MM.1S (cell line): ENCODE measurements around the gene SNX6.
"Not testable (repeated sequence)": the region's sequence is repeated elsewhere in the genome, so short reads cannot be mapped to it uniquely, and the experiment has no call there.

ENCODE experiments used
- DNase-seq: peaks from one replicate; pipeline ENCODE4 v3.0.0-alpha.2; 2015
- H2AFZ ChIP-seq: fragments of 300-600 bp; sonication (generic); 2 replicates; pipeline ENCODE4 v1.6.0; 2016; ENCODE audit warnings: antibody characterized with exemption, low read length
- H3F3A ChIP-seq: fragments of 300-600 bp; sonication (generic); 2 replicates; pipeline ENCODE4 v1.6.1; 2016; ENCODE audit warnings: mild to moderate bottlenecking, antibody characterized with exemption, low read length, moderate library complexity, mixed read lengths; ENCODE audit not compliant: insufficient read depth
- H3K27ac ChIP-seq: fragments of 300-600 bp; sonication (generic); 2 replicates; pipeline ENCODE4 v1.5.1; 2016; ENCODE audit warnings: mild to moderate bottlenecking, low read length
- H3K27me3 ChIP-seq: fragments of 300-600 bp; sonication (generic); replicated peaks from 2 replicates; pipeline ENCODE4 v1.6.0; 2016; ENCODE audit warnings: low read length; ENCODE audit not compliant: insufficient read depth
- H3K36me3 ChIP-seq: fragments of 300-600 bp; sonication (generic); replicated peaks from 2 replicates; pipeline ENCODE4 v1.6.1; 2016; ENCODE audit warnings: mild to moderate bottlenecking, low read length, mixed read lengths; ENCODE audit not compliant: insufficient read depth
- H3K4me1 ChIP-seq: fragments of 300-600 bp; sonication (generic); 2 replicates; pipeline ENCODE4 v1.6.1; 2016; ENCODE audit warnings: low read length, mixed read lengths
- H3K4me2 ChIP-seq: fragments of 300-600 bp; sonication (generic); 2 replicates; pipeline ENCODE4 v1.6.0; 2016; ENCODE audit warnings: low read depth, low read length
- H3K4me3 ChIP-seq: fragments of 300-600 bp; sonication (generic); 2 replicates; pipeline ENCODE4 v1.5.1; 2016; ENCODE audit warnings: low read length, mixed read lengths
- H3K79me2 ChIP-seq: fragments of 300-600 bp; sonication (generic); 2 replicates; pipeline ENCODE4 v1.6.1; 2016; ENCODE audit warnings: mixed run types, low read length, mixed read lengths
- H3K9ac ChIP-seq: fragments of 300-600 bp; sonication (generic); 2 replicates; pipeline ENCODE4 v1.6.1; 2016; ENCODE audit warnings: low read length, mixed read lengths
- H3K9me2 ChIP-seq: fragments of 300-600 bp; sonication (generic); replicated peaks from 2 replicates; pipeline ENCODE4 v1.6.1; 2016; ENCODE audit warnings: mild to moderate bottlenecking, low read length, mixed read lengths; ENCODE audit not compliant: insufficient read depth
- H3K9me3 ChIP-seq: fragments of 300-600 bp; sonication (generic); replicated peaks from 2 replicates; pipeline ENCODE4 v1.6.1; 2016; ENCODE audit warnings: mild to moderate bottlenecking, low read length, mixed read lengths; ENCODE audit not compliant: insufficient read depth
- H4K20me1 ChIP-seq: fragments of 300-600 bp; sonication (generic); 2 replicates; pipeline ENCODE4 v1.6.1; 2016; ENCODE audit warnings: mild to moderate bottlenecking, low read length, moderate library complexity, mixed read lengths; ENCODE audit not compliant: insufficient read depth
- EZH2 ChIP-seq: fragments of 300-600 bp; sonication (generic); optimal IDR thresholded peaks from 2 replicates; pipeline ENCODE3; 2017; ENCODE audit warnings: low read depth, mild to moderate bottlenecking, antibody characterized with exemption, low read length, mixed read lengths
- EZH2phosphoT487 ChIP-seq: fragments of 300-600 bp; sonication (generic); IDR thresholded peaks from 2 replicates; pipeline ENCODE4 v1.6.1; 2018; ENCODE audit warnings: antibody characterized with exemption, low read length
- TF ChIP-seq, protein P1 (sequence below): fragments of 300-600 bp; sonication (generic); IDR thresholded peaks from 2 replicates; pipeline ENCODE4 v1.5.1; 2016; ENCODE audit warnings: antibody characterized with exemption, low read length, mixed read lengths

Gene SNX6

DNA sequence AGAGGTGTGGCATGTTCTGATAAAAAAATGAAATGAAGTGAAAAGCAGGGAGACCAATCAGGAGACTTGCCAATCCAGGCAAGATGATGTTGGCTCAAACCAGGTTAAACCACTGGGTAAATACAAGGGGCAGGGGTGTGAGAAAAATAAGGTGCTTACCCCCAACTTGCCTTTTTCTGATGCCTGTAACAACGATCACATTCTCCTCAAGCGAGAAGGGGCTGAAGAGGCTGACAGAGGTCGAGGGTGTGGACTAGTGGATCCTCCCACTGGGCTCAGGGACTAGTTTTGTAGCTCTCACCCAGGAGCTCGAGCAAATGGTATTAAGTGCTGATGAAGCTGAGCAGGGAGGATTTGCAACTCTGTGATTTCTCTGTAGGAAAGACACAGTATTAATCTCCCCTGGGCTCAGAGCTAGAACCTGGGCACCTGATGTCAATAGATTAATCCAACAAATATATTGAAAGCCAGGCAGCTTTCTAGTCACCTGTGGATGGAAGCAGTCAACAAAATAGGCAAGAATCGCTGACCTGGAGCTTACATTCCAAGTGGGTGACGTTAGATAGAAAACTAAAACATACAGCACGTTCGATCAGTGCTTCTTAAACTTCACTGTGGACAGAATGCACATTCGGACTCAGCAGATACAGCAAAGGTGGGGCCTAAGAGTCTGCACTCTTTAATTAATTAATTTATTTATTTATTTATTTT lies 75.3 kb downstream of the SNX6 start:
- H3K27me3 ChIP-seq: no peaks in the 10 kb centered on the region
- peak overlapping the region; percentile 43 for H3K4me2 ChIP-seq
- no peaks in the 10 kb centered on the region for H4K20me1 ChIP-seq
- no peaks in the 10 kb centered on the region for H3K79me2 ChIP-seq
- no peaks in the 10 kb centered on the region for H3K4me1 ChIP-seq
- peaks cover 11% of the 10 kb centered on the region for H3F3A ChIP-seq
- TF ChIP-seq EZH2 (no peak), EZH2phosphoT487 (no peak)
- TF ChIP-seq, protein P1, sequence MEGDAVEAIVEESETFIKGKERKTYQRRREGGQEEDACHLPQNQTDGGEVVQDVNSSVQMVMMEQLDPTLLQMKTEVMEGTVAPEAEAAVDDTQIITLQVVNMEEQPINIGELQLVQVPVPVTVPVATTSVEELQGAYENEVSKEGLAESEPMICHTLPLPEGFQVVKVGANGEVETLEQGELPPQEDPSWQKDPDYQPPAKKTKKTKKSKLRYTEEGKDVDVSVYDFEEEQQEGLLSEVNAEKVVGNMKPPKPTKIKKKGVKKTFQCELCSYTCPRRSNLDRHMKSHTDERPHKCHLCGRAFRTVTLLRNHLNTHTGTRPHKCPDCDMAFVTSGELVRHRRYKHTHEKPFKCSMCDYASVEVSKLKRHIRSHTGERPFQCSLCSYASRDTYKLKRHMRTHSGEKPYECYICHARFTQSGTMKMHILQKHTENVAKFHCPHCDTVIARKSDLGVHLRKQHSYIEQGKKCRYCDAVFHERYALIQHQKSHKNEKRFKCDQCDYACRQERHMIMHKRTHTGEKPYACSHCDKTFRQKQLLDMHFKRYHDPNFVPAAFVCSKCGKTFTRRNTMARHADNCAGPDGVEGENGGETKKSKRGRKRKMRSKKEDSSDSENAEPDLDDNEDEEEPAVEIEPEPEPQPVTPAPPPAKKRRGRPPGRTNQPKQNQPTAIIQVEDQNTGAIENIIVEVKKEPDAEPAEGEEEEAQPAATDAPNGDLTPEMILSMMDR: no peak
- peak; percentile 14 for DNase-seq
- H3K36me3 ChIP-seq: no peaks in the 10 kb centered on the region
- H3K9me3 ChIP-seq: no peaks in the 10 kb centered on the region
- no peaks in the 10 kb centered on the region for H3K9me2 ChIP-seq
- no peak overlapping the region for H3K9ac ChIP-seq
- no peak overlapping the region for H2AFZ ChIP-seq
- no peak overlapping the region; the same call in 1 of the 2 replicates for H3K4me3 ChIP-seq
- peak overlapping the region; percentile 18; the same call in 1 of the 2 replicates for H3K27ac ChIP-seq

DNA sequence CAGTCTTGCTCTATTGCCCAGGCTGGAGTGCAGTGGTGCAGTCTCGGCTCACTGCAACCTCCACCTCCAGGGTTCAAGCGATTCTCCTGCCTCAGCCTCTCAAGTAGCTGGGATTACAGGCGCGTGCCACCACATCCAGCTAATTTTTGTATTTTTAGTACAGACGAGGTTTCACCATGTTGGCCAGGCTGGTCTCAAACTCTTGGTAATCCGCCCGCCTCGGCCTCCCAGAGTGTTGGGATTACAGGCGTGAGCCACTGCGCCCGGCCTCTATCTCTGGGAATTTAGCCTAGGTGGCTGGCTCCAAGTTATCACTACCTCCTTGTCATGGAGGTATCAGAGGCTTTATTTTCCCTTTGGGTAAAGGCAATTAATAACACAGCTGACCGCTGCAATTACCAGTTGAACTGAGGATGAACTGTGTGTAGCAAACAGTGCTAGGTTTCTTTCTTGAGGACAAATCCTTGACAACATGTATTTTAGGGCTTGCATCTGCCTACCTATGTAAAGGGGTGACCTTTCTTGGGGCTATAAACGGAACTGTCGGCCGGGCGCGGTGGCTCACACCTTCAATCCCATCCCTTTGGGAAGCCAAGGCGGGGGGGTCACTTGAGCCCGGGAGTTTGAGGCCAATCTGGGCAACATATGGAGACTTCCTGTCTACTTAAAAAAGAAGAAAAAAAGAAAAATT lies 80.5 kb downstream of the SNX6 start:
- not testable (repeated sequence) for H3K9me2 ChIP-seq, H2AFZ ChIP-seq, H3K4me3 ChIP-seq, H3K9me3 ChIP-seq, H3K27me3 ChIP-seq, H3K36me3 ChIP-seq, DNase-seq, H3K79me2 ChIP-seq, H3K4me2 ChIP-seq, H3K9ac ChIP-seq, H3K4me1 ChIP-seq, H3F3A ChIP-seq, H4K20me1 ChIP-seq, H3K27ac ChIP-seq

DNA sequence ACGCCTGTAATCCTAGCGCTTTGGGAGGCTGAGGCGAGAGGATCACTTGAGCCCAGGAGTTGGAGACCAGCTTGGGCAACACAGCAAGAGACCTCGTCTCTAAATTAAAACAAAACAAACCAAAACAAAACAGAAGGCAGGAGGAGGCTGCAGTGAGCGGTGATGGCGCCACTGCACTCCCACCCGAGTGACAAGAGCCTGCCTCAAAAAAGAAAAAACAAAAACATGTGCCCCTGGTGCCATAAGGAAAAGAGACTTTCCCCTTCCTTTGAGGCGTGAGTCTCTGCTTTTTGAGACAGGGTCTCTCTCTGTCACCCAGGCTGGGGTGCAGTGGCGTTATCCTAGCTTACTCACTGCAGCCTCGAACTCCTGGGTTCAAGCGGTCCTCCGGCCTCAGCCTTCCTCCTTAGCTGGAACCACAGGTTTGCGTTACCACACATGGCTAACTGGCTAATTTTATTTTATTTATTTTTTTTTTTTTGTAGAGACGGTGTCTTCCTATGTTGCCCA lies 81.4 kb downstream of the SNX6 start:
- Histone ChIP-seq H3K27ac (no peak overlapping the region), H4K20me1 (no peaks in the 10 kb centered on the region), H3K27me3 (no peaks in the 10 kb centered on the region), H3K4me1 (no peaks in the 10 kb centered on the region), H3K4me3 (no peak overlapping the region), H3K9me3 (no peaks in the 10 kb centered on the region), H3K9me2 (no peaks in the 10 kb centered on the region), H3F3A (peaks cover 2% of the 10 kb centered on the region; the same call in 1 of the 2 replicates), H3K79me2 (no peaks in the 10 kb centered on the region), H2AFZ (no peak overlapping the region), H3K9ac (no peak overlapping the region), H3K36me3 (no peaks in the 10 kb centered on the region), H3K4me2 (no peak overlapping the region)
- TF ChIP-seq EZH2 (no peak), EZH2phosphoT487 (no peak)
- TF ChIP-seq, protein P1: no peak
- no peak for DNase-seq

DNA sequence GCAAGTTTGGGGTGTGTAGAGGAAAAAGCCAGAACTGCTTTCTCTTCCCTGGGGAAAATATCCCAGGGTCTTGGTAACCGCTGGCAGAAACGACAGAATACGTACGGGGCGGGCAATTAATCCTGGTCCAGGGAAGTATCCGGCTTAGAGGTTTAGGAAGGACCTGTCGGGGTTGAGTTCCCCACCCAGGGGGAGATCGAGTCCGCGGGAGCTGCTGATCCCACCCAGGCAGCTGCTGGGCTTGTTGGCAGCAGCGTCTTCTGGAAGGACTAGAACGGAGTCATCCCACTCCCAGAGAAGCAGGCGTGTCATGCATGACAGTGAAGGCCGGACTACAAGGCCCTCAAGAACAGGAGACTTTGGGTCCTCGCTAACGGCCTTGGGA lies 82.8 kb downstream of the SNX6 start:
- H3K27ac ChIP-seq, H3K4me2 ChIP-seq, H3K9me3 ChIP-seq, H4K20me1 ChIP-seq, H3K4me3 ChIP-seq, H2AFZ ChIP-seq, H3K4me1 ChIP-seq, H3K9me2 ChIP-seq, DNase-seq, H3K9ac ChIP-seq, H3K27me3 ChIP-seq, H3K79me2 ChIP-seq, H3F3A ChIP-seq, H3K36me3 ChIP-seq: not testable (repeated sequence)

DNA sequence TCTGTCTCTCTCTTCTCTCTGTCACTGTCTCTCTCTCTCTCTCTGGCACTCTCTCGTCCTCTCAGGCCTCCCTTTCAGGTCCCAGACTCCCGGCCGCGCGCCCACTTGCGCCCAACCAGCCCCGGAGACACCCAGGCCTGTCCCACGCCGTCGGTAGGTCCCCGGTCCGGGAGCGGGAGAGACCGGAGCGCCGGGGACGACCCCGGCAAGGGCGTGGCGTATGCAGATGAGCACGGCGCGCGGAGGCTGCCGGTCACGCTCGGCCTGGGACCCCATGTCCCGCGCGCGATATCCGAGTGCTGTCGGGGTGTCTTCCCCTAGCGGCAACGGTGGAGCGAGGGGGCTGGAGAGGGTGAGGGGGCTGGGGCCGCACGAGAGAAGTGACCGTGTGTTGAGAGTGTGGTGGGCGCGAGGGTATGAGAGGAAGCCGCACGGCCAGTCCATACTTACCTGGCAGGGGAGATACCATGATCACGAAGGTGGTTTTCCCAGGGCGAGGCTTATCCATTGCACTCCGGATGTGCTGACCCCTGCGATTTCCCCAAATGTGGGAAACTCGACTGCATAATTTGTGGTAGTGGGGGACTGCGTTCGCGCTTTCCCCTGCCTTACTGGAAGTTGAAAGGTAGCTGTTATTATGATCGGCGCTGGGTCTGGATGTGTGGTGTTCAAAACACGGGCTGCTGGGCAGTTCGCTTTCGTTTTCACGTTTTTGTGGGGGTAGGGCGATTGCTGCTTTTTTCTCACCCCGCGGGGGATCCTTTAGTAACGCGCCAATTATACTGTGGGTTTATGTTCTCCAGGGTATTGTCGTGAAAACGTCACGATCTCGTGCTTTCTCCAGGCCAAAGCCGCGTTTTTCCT lies 83.4 kb downstream of the SNX6 start:
- H3K27me3 ChIP-seq, H3K9ac ChIP-seq, H2AFZ ChIP-seq, H3K4me2 ChIP-seq, DNase-seq, H3K79me2 ChIP-seq, H3F3A ChIP-seq, H4K20me1 ChIP-seq, H3K4me1 ChIP-seq, H3K9me3 ChIP-seq, H3K4me3 ChIP-seq, H3K36me3 ChIP-seq, H3K9me2 ChIP-seq, H3K27ac ChIP-seq: not testable (repeated sequence)
